HepG2 (cell line): ENCODE measurements around the gene LAMA5. TPM values are rescaled to one million over a fixed set of nuclear protein-coding genes. Genes with fewer than 3 reads are reported as not detected.

Experiments
- ATAD3A ChIP-seq: sonication (generic); formaldehyde crosslinking; IDR thresholded peaks from 2 replicates; pipeline ENCODE4 v1.4.0; 2020; ENCODE audit warnings: missing genetic modification reagents
- FOXK2 ChIP-seq: fragments of 450-650 bp; IDR thresholded peaks from 2 replicates; pipeline ENCODE4 v1.6.1; 2016
- GZF1 ChIP-seq: sonication (generic); formaldehyde crosslinking; IDR thresholded peaks from 2 replicates; pipeline ENCODE4 v1.5.1; 2020; ENCODE audit warnings: mild to moderate bottlenecking, missing genetic modification reagents
- HDAC6 ChIP-seq: fragments of 200-600 bp; sonication (generic); IDR thresholded peaks from 2 replicates; pipeline ENCODE4 v1.7.0; 2017; ENCODE audit warnings: mild to moderate bottlenecking, antibody characterized with exemption, low read length, low read depth
- HNF4G ChIP-seq, 2 experiments: sonication (generic) in 1 of 2; formaldehyde crosslinking in 1 of 2; IDR thresholded peaks; 2 replicates each; pipeline versions ENCODE4 v1.4.0 to v1.6.1; 2011 to 2020; ENCODE audit warnings: borderline replicate concordance in 2 of 2, low read depth in 2 of 2, mild to moderate bottlenecking in 2 of 2, low read length in 1 of 2, missing genetic modification reagents in 1 of 2, moderate library complexity in 1 of 2
- MAFK ChIP-seq, 2 experiments: IDR thresholded peaks in 1 of 2; conservative IDR thresholded peaks in 1 of 2; 2 replicates each; pipeline ENCODE4 v1.6.1; 2011; ENCODE audit warnings: improper control_type of control experiment in 2 of 2, low read length in 2 of 2
- MED1 ChIP-seq: sonication (generic); formaldehyde crosslinking; IDR thresholded peaks from 2 replicates; pipeline ENCODE4 v1.4.0; 2020; ENCODE audit warnings: missing genetic modification reagents
- TAF15 ChIP-seq: fragments of 200-400 bp; formaldehyde crosslinking; IDR thresholded peaks from one replicate; pipeline ENCODE4 v1.6.1; 2018; ENCODE audit warnings: mild to moderate bottlenecking, low read depth, low read length; ENCODE audit not compliant: poor library complexity, severe bottlenecking
- TBL1XR1 ChIP-seq: fragments of 150-350 bp; IDR thresholded peaks from 2 replicates; pipeline ENCODE4 v1.6.1; 2014; ENCODE audit warnings: borderline replicate concordance, low read length; ENCODE audit not compliant: partially characterized antibody
- ZNF432 ChIP-seq: sonication (generic); formaldehyde crosslinking; IDR thresholded peaks from 2 replicates; pipeline ENCODE4 v1.5.0; 2020; ENCODE audit warnings: missing genetic modification reagents, mild to moderate bottlenecking, borderline replicate concordance
- ZNF672 ChIP-seq: sonication (generic); formaldehyde crosslinking; IDR thresholded peaks from 2 replicates; pipeline ENCODE4 v1.8.1; 2022; ENCODE audit warnings: missing genetic modification reagents
- polyA plus RNA-seq, 8 experiments: library from polyadenylated mRNA; depleted of rRNA in 3 of 8; stranded (reverse) in 7 of 8; unstranded in 1 of 8; fragments of >200 nt; fragmentation: Illumina TruSeq in 4 of 8; extraction: Trizol in 4 of 8; gene quantifications; 2 replicates each; pipeline versions ENCODE4 v1.2.1 to v1.2.3, GENCODE V29; 2011 to 2016; ENCODE audit warnings: low read depth in 4 of 8, missing spikeins in 1 of 8, mixed read lengths in 1 of 8; ENCODE audit not compliant: insufficient read depth in 1 of 8
- total RNA-seq, 5 experiments: library from RNA; depleted of rRNA; stranded (reverse); fragments of >200 nt; fragmentation: Illumina TruSeq; extraction: Trizol; gene quantifications; 2 replicates each; pipeline ENCODE4 v1.2.3, GENCODE V29; 2016; ENCODE audit warnings: low read depth in 1 of 5
- TF ChIP-seq, protein P1 (sequence below): sonication (generic); formaldehyde crosslinking; IDR thresholded peaks from 2 replicates; pipeline ENCODE4 v1.8.1; 2022; ENCODE audit warnings: low read depth, mild to moderate bottlenecking, missing genetic modification reagents
- TF ChIP-seq, protein P2 (sequence below): sonication (generic); formaldehyde crosslinking; conservative IDR thresholded peaks from 2 replicates; pipeline ENCODE4 v1.4.0; 2020; ENCODE audit warnings: missing genetic modification reagents
- TF ChIP-seq, protein P3 (sequence below): conservative IDR thresholded peaks from 2 replicates; pipeline ENCODE4 v1.6.1; 2018; ENCODE audit warnings: missing genetic modification reagents
- TF ChIP-seq, protein P4 (sequence below): sonication (generic); formaldehyde crosslinking; IDR thresholded peaks from 2 replicates; pipeline ENCODE4 v1.8.1; 2023; ENCODE audit warnings: mild to moderate bottlenecking, missing genetic modification reagents
- TF ChIP-seq, protein P5 (sequence below), 2 experiments: sonication (generic) in 1 of 2; formaldehyde crosslinking in 1 of 2; IDR thresholded peaks; 2 replicates each; pipeline versions ENCODE4 v1.4.0 to v1.6.1; 2018 to 2020; ENCODE audit warnings: missing genetic modification reagents in 2 of 2, borderline replicate concordance in 1 of 2, low read depth in 1 of 2, mild to moderate bottlenecking in 1 of 2, missing biosample characterization in 1 of 2

The LAMA5 gene
- total and polyA plus RNA-seq, 2 of the 13 experiments (the other 11 are each of a cell fraction or from before 2014, with no cell fraction given) = 21.0 to 44.7 TPM

DNA sequence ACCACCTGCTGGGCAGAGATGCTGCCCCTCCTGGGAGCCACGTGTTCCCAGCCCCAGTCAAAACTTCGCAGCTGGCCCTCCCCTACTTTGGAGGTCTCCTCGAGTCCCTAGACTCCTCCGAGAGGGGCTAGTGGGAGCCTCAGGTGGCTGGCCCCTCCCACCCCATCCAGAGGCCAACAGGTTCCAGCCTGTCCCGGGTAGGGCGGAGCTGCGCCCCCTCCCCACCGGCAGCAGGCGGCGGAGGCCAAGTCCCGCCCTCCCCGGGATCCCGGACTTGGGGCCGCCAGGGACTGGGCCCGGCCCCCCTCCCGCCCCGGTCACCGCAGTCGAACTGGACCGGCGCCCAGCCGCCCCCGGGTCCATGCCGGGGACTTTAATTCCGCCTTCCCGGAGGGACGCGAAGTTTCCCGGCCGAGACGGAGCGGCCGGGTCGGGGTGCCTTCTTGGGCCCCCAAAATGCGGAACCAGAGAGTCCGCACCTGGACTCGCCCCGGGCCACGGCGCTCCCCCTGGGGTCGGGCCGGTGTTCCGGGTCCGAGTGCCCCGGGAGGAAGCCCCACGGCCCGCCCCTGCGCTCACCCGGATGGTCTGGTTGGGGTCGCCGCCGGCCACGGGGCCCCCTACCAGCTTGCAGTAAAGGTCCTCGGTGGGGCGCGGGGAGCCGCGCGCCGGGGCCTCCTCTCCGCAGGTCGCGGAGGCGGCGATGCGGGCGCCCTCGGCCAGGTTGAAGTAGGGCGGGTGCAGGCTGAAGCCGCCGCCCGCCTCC lies 559 bp downstream of the LAMA5 start (continued):
- TF ChIP-seq, protein P1, sequence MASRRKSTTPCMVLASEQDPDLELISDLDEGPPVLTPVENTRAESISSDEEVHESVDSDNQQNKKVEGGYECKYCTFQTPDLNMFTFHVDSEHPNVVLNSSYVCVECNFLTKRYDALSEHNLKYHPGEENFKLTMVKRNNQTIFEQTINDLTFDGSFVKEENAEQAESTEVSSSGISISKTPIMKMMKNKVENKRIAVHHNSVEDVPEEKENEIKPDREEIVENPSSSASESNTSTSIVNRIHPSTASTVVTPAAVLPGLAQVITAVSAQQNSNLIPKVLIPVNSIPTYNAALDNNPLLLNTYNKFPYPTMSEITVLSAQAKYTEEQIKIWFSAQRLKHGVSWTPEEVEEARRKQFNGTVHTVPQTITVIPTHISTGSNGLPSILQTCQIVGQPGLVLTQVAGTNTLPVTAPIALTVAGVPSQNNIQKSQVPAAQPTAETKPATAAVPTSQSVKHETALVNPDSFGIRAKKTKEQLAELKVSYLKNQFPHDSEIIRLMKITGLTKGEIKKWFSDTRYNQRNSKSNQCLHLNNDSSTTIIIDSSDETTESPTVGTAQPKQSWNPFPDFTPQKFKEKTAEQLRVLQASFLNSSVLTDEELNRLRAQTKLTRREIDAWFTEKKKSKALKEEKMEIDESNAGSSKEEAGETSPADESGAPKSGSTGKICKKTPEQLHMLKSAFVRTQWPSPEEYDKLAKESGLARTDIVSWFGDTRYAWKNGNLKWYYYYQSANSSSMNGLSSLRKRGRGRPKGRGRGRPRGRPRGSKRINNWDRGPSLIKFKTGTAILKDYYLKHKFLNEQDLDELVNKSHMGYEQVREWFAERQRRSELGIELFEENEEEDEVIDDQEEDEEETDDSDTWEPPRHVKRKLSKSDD (CRISPR knock-in tag) = no peak
- TF ChIP-seq, protein P2, sequence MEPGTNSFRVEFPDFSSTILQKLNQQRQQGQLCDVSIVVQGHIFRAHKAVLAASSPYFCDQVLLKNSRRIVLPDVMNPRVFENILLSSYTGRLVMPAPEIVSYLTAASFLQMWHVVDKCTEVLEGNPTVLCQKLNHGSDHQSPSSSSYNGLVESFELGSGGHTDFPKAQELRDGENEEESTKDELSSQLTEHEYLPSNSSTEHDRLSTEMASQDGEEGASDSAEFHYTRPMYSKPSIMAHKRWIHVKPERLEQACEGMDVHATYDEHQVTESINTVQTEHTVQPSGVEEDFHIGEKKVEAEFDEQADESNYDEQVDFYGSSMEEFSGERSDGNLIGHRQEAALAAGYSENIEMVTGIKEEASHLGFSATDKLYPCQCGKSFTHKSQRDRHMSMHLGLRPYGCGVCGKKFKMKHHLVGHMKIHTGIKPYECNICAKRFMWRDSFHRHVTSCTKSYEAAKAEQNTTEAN (CRISPR knock-in tag) = no peak; the same call in none of the 2 replicates
- TF ChIP-seq ZNF432 (CRISPR knock-in tag) (no peak), MAFK (conservative IDR thresholded peaks at IDR 0.05 in 1 of 2, IDR thresholded peaks at IDR 0.05 in 1 of 2; ENCODE audit: low read length in 2 of 2) (no peak), MED1 (CRISPR knock-in tag) (0 out of 2 replicates have a peak, but pooled peaks have one; percentile 58), GZF1 (CRISPR knock-in tag) (no peak), FOXK2 (no peak), HDAC6 (no peak), ATAD3A (CRISPR knock-in tag) (no peak), ZNF672 (CRISPR knock-in tag) (no peak), TAF15 (peak; percentile 98), HNF4G (IDR thresholded peaks at IDR 0.05; ENCODE audit: borderline replicate concordance, low read depth, low read length) (0 out of 2 replicates have a peak, but pooled peaks have one; percentile 7), HNF4G (CRISPR knock-in tag; IDR thresholded peaks at IDR 0.05; ENCODE audit: borderline replicate concordance, low read depth) (peak; percentile 69), TBL1XR1 (no peak)
- TF ChIP-seq, protein P3, sequence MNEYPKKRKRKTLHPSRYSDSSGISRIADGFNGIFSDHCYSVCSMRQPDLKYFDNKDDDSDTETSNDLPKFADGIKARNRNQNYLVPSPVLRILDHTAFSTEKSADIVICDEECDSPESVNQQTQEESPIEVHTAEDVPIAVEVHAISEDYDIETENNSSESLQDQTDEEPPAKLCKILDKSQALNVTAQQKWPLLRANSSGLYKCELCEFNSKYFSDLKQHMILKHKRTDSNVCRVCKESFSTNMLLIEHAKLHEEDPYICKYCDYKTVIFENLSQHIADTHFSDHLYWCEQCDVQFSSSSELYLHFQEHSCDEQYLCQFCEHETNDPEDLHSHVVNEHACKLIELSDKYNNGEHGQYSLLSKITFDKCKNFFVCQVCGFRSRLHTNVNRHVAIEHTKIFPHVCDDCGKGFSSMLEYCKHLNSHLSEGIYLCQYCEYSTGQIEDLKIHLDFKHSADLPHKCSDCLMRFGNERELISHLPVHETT = peak; percentile 98
- TF ChIP-seq, protein P4, sequence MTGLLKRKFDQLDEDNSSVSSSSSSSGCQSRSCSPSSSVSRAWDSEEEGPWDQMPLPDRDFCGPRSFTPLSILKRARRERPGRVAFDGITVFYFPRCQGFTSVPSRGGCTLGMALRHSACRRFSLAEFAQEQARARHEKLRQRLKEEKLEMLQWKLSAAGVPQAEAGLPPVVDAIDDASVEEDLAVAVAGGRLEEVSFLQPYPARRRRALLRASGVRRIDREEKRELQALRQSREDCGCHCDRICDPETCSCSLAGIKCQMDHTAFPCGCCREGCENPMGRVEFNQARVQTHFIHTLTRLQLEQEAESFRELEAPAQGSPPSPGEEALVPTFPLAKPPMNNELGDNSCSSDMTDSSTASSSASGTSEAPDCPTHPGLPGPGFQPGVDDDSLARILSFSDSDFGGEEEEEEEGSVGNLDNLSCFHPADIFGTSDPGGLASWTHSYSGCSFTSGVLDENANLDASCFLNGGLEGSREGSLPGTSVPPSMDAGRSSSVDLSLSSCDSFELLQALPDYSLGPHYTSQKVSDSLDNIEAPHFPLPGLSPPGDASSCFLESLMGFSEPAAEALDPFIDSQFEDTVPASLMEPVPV = peak; percentile 69; the same call in 1 of the 2 replicates
- TF ChIP-seq, protein P5, sequence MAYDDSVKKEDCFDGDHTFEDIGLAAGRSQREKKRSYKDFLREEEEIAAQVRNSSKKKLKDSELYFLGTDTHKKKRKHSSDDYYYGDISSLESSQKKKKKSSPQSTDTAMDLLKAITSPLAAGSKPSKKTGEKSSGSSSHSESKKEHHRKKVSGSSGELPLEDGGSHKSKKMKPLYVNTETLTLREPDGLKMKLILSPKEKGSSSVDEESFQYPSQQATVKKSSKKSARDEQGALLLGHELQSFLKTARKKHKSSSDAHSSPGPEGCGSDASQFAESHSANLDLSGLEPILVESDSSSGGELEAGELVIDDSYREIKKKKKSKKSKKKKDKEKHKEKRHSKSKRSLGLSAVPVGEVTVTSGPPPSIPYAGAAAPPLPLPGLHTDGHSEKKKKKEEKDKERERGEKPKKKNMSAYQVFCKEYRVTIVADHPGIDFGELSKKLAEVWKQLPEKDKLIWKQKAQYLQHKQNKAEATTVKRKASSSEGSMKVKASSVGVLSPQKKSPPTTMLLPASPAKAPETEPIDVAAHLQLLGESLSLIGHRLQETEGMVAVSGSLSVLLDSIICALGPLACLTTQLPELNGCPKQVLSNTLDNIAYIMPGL (CRISPR knock-in tag; IDR thresholded peaks at IDR 0.05; ENCODE audit: borderline replicate concordance in 1 of 2, low read depth in 1 of 2) = peak; percentile 62 to 87
